Osteoblast (primary cell): ENCODE measurements around the gene STARD9. TPM values are rescaled to one million over a fixed set of nuclear protein-coding genes. Genes with fewer than 3 reads are reported as not detected.
"Not testable (repeated sequence)": the region's sequence is repeated elsewhere in the genome, so short reads cannot be mapped to it uniquely, and the experiment has no call there.

Source experiments
- DNase-seq: peaks from one replicate; pipeline ENCODE4 v3.0.0; 2011; ENCODE audit warnings: low spot score, mixed read lengths; ENCODE audit not compliant: insufficient read length; ENCODE audit errors: missing footprints
- H2AFZ ChIP-seq: 2 replicates; pipeline ENCODE4 v1.6.0; 2011; ENCODE audit warnings: mild to moderate bottlenecking, low read length
- H3K27ac ChIP-seq: 2 replicates; pipeline ENCODE4 v1.5.1; 2011; ENCODE audit warnings: mild to moderate bottlenecking, low read depth, low read length, moderate library complexity
- H3K27me3 ChIP-seq: 2 replicates; pipeline ENCODE4 v1.6.0; 2012; ENCODE audit warnings: mild to moderate bottlenecking, control low read depth, inconsistent platforms, low read length, moderate library complexity; ENCODE audit not compliant: insufficient read depth
- H3K36me3 ChIP-seq: 2 replicates; pipeline ENCODE4 v1.5.1; 2011; ENCODE audit warnings: mild to moderate bottlenecking, low read length, control low read depth, moderate library complexity; ENCODE audit not compliant: insufficient read depth
- H3K4me1 ChIP-seq: 2 replicates; pipeline ENCODE4 v1.5.1; 2011; ENCODE audit warnings: mild to moderate bottlenecking, low read length, control low read depth, moderate library complexity; ENCODE audit not compliant: insufficient read depth
- H3K4me2 ChIP-seq: 2 replicates; pipeline ENCODE4 v1.6.0; 2011; ENCODE audit warnings: mild to moderate bottlenecking, low read length; ENCODE audit not compliant: insufficient read depth
- H3K4me3 ChIP-seq: fragments of 200-600 bp; sonication (generic); 3 replicates; pipeline ENCODE4 v1.5.1; 2012; ENCODE audit warnings: mild to moderate bottlenecking, low read length, inconsistent platforms; ENCODE audit not compliant: insufficient read depth
- H3K79me2 ChIP-seq: 2 replicates; pipeline ENCODE4 v1.6.0; 2012; ENCODE audit warnings: mild to moderate bottlenecking, low read length, control low read depth, inconsistent platforms; ENCODE audit not compliant: insufficient read depth
- H3K9me3 ChIP-seq: 2 replicates; pipeline ENCODE4 v1.5.1; 2011; ENCODE audit warnings: low read depth, low read length, control low read depth
- H4K20me1 ChIP-seq: 2 replicates; pipeline ENCODE4 v1.6.0; 2012; ENCODE audit warnings: mild to moderate bottlenecking, low read length, control low read depth; ENCODE audit not compliant: insufficient read depth
- total RNA-seq: library from RNA; depleted of rRNA; stranded (reverse); fragments of >200 nt; gene quantifications from 2 replicates; pipeline ENCODE4 v1.2.3, GENCODE V29; 2012
- TF ChIP-seq, protein P1 (sequence below): IDR thresholded peaks from 2 replicates; pipeline ENCODE4 v1.5.1; 2011; ENCODE audit warnings: mild to moderate bottlenecking, low read depth, low read length, moderate library complexity; ENCODE audit errors: extremely low read depth

The STARD9 gene
- total RNA-seq, 1 donor = 9.4 TPM

DNA sequence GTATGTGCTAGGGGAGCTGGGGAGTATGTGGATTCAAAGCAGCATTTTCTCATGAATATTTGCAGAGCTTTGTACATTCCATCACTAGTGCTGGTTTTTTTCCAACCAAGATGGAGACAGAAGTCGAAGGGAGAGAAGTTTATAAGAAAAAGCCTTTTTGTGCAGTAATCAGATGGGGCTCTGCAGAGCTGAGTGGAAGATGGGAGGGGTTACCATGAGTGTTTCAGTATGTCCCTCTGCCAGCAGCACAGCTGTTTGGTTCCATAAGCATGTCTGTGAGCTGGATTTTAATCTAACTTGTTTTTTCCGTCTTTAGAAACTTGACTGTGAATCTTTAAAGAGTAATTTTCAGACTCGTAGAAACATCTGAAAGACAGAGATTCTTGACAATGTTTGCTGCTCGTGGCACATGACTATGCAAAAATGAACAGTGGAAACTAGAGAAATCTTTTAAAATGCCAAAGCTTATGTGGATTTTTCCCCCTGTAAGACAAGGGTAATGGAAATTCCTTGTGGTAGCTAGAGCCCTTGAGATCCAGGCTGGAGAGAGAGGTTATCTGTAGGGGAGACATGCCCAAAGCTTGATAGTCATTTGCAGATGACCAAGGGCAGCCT, 20.3 kb downstream of the STARD9 start:
- no peak overlapping the region for H3K4me2 ChIP-seq
- H3K36me3 ChIP-seq = no peaks in the 10 kb centered on the region
- no peaks in the 10 kb centered on the region for H3K9me3 ChIP-seq
- no peak overlapping the region for H2AFZ ChIP-seq
- peaks cover 2% of the 10 kb centered on the region for H3K4me1 ChIP-seq
- H3K4me3 ChIP-seq = no peak overlapping the region
- no peaks in the 10 kb centered on the region for H3K79me2 ChIP-seq
- H4K20me1 ChIP-seq = no peaks in the 10 kb centered on the region
- DNase-seq = no peak
- TF ChIP-seq, protein P1, sequence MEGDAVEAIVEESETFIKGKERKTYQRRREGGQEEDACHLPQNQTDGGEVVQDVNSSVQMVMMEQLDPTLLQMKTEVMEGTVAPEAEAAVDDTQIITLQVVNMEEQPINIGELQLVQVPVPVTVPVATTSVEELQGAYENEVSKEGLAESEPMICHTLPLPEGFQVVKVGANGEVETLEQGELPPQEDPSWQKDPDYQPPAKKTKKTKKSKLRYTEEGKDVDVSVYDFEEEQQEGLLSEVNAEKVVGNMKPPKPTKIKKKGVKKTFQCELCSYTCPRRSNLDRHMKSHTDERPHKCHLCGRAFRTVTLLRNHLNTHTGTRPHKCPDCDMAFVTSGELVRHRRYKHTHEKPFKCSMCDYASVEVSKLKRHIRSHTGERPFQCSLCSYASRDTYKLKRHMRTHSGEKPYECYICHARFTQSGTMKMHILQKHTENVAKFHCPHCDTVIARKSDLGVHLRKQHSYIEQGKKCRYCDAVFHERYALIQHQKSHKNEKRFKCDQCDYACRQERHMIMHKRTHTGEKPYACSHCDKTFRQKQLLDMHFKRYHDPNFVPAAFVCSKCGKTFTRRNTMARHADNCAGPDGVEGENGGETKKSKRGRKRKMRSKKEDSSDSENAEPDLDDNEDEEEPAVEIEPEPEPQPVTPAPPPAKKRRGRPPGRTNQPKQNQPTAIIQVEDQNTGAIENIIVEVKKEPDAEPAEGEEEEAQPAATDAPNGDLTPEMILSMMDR = no peak
- no peaks in the 10 kb centered on the region for H3K27me3 ChIP-seq
- no peak overlapping the region for H3K27ac ChIP-seq

DNA sequence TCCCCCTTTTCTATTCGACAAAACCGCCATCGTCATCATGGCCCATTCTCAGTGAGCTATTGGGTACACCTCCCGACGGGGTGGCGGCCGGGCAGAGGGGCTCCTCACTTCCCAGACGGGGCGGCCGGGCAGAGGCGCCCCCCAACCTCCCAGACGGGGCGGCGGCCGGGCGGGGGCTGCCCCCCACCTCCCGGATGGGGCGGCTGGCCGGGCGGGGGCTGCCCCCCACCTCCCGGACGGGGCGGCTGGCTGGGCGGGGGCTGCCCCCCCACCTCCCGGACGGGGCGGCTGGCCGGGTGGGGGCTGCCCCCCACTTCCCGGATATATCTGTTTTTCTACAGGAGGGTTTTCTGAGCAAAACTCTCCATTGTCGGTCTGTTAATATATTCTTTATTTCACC, 25.9 kb downstream of the STARD9 start:
- not testable (repeated sequence) for H3K27me3 ChIP-seq, H3K4me3 ChIP-seq, H3K27ac ChIP-seq, H3K4me1 ChIP-seq, H3K79me2 ChIP-seq, H2AFZ ChIP-seq, H3K36me3 ChIP-seq, H3K4me2 ChIP-seq, H3K9me3 ChIP-seq, DNase-seq, H4K20me1 ChIP-seq

DNA sequence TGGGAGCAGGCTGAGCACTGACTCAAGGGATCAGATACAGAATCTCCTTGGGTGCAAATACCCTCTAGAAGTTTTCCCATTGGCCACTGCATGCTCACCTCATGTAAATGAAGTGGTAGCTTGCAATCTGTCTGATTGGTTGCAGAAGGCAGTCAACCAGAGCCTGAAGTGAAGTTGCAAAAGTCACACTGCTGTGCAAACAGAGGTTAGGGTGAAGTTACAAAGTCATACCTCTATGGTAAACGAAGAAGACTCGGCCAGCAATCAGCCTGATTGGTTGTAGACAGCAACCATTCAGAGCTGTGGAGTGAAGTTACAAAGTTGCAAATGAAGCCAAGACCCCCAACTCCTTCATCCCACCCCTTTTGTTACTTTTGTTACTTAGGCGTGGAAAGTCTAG, 27.1 kb downstream of the STARD9 start:
- no peaks in the 10 kb centered on the region for H3K27me3 ChIP-seq
- no peak overlapping the region for H3K4me3 ChIP-seq
- no peak overlapping the region for H3K4me2 ChIP-seq
- TF ChIP-seq, protein P1 = no peak
- H3K4me1 ChIP-seq = no peaks in the 10 kb centered on the region
- H3K27ac ChIP-seq = no peak overlapping the region
- H4K20me1 ChIP-seq = no peaks in the 10 kb centered on the region
- no peaks in the 10 kb centered on the region for H3K36me3 ChIP-seq
- no peaks in the 10 kb centered on the region for H3K79me2 ChIP-seq
- H2AFZ ChIP-seq = no peak overlapping the region
- no peaks in the 10 kb centered on the region for H3K9me3 ChIP-seq
- no peak for DNase-seq

DNA sequence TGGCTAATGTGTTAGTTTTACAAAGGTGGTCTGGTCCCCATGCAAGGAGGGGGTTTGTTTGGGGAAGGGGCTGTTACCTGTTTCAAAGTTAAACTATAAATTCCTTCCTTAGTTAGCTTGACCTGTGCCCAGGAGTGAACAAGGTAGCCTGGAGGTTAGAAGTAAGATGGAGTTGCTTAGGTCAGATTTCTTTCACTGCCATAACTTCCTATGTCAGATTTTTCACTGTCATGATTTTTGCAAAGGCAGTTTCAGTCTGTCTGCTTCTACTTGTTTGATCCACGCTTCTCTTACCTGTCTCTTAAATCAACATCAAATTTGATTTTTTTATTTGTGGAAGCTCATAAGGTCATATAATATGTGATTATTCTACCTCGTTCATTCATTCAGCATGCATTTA, 28.6 kb downstream of the STARD9 start:
- Histone ChIP-seq H3K36me3 (no peaks in the 10 kb centered on the region), H3K4me2 (no peak overlapping the region), H3K4me1 (no peaks in the 10 kb centered on the region), H3K27ac (no peak overlapping the region), H3K9me3 (no peaks in the 10 kb centered on the region), H3K4me3 (no peak overlapping the region), H2AFZ (no peak overlapping the region), H4K20me1 (no peaks in the 10 kb centered on the region), H3K27me3 (no peaks in the 10 kb centered on the region), H3K79me2 (no peaks in the 10 kb centered on the region)
- TF ChIP-seq, protein P1 = no peak
- DNase-seq = no peak
